DOHH2 (cell line): ENCODE measurements around the gene CACNA2D2.

Source experiments
- CTCF ChIP-seq: fragments of 200-600 bp; sonication (generic); IDR thresholded peaks from one replicate; pipeline ENCODE4 v1.5.1; 2014; ENCODE audit warnings: antibody characterized with exemption, mild to moderate bottlenecking, low read depth, low read length; ENCODE audit not compliant: poor library complexity, severe bottlenecking
- EZH2phosphoT487 ChIP-seq: fragments of 200-600 bp; sonication (generic); IDR thresholded peaks from 2 replicates; pipeline ENCODE4 v1.6.1; 2017; ENCODE audit warnings: borderline replicate concordance, mild to moderate bottlenecking, antibody characterized with exemption, low read length, moderate library complexity, mixed read lengths

DNA sequence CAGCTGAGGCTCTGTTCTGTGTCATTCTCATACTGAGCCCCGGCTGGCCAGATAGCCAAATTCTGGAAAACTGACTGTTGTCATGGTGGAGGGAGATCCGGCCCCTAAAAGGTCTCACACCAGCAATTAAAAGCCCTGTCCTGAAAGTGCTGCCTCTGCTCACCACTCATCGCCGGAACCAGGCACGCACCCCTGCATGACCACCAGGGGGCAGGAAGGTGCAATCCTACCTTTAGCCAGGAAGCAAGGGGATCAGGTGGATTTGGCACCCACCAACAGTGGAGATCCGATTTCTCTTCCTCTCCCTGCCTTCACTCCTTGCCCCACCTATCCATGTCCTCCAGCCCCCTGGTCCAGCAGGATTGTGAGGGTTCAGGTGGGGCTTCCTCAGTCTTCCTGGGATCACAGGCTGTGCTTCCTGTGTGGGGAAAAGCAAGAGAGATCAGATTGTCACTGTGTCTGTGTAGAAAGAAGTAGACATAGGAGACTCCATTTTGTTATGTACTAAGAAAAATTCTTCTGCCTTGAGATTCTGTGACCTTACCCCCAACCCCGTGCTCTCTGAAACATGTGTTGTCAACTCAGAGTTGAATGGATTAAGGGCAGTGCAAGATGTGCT, 16.1 kb upstream of the CACNA2D2 start:
- TF ChIP-seq EZH2phosphoT487 (no peak), CTCF (peak; percentile 97)
